Upper lobe of left lung (tissue), 4 donors: Measurements from ENCODE around the gene EAF1.

Experiments
- CTCF ChIP-seq, 6 experiments: fragments of 450-650 bp in 4 of 6; fragments of 200-600 bp in 2 of 6; sonication (generic) in 2 of 6; IDR thresholded peaks; one replicate each; pipeline ENCODE4 v1.5.1; 2016 to 2019; ENCODE audit warnings: antibody characterized with exemption in 6 of 6
- POLR2A ChIP-seq, 4 donors: fragments of 450-650 bp; IDR thresholded peaks; one replicate each; pipeline ENCODE4 v1.5.1; 2016 to 2017; ENCODE audit warnings: antibody characterized with exemption in 4 of 4, mild to moderate bottlenecking in 2 of 4

- TF ChIP-seq CTCF (IDR thresholded peaks at IDR 0.05) = no peak
- no peak for TF ChIP-seq POLR2A (IDR thresholded peaks at IDR 0.05)
These were observed 17.6 kb upstream of the EAF1 start for GRCh38 chr3:15409774-15410173.
